HepG2 (cell line): ENCODE data around the gene BRAP. TPM values are rescaled to one million over a fixed set of nuclear protein-coding genes. Genes with fewer than 3 reads are reported as not detected.
A peak's percentile ranks its signal among the peaks of the same experiment; 100 is the strongest.

Source experiments
- CC2D1A ChIP-seq: sonication (generic); formaldehyde crosslinking; IDR thresholded peaks from 2 replicates; pipeline ENCODE4 v1.8.1; 2023; ENCODE audit warnings: mild to moderate bottlenecking, missing genetic modification reagents
- HMGXB4 ChIP-seq, 2 experiments: sonication (generic) in 1 of 2; formaldehyde crosslinking in 1 of 2; IDR thresholded peaks; 2 replicates each; pipeline versions ENCODE4 v1.4.0 to v1.6.1; 2018 to 2020; ENCODE audit warnings: missing genetic modification reagents in 2 of 2, borderline replicate concordance in 1 of 2, low read depth in 1 of 2, mild to moderate bottlenecking in 1 of 2, missing biosample characterization in 1 of 2
- HNF1B ChIP-seq: sonication (generic); formaldehyde crosslinking; IDR thresholded peaks from 2 replicates; pipeline ENCODE4 v1.5.1; 2020; ENCODE audit warnings: mild to moderate bottlenecking, moderate library complexity, missing genetic modification reagents
- HNRNPH1 ChIP-seq: fragments of 200-400 bp; formaldehyde crosslinking; optimal IDR thresholded peaks from 2 replicates; pipeline ENCODE3; 2017; ENCODE audit warnings: mild to moderate bottlenecking, low read depth, low read length
- JUN ChIP-seq: sonication (generic); formaldehyde crosslinking; IDR thresholded peaks from 2 replicates; pipeline ENCODE4 v1.4.0; 2020; ENCODE audit warnings: mild to moderate bottlenecking, missing genetic modification reagents
- MAF1 ChIP-seq: sonication (generic); formaldehyde crosslinking; IDR thresholded peaks from 2 replicates; pipeline ENCODE4 v1.5.0; 2020; ENCODE audit warnings: missing genetic modification reagents, borderline replicate concordance
- NONO ChIP-seq, 2 experiments: fragments of 450-650 bp in 1 of 2; sonication (generic) in 1 of 2; formaldehyde crosslinking in 1 of 2; IDR thresholded peaks in 1 of 2; conservative IDR thresholded peaks in 1 of 2; 2 replicates each; pipeline versions ENCODE4 v1.6.1 to v1.8.0; 2017 to 2022; ENCODE audit warnings: mild to moderate bottlenecking in 1 of 2, missing genetic modification reagents in 1 of 2, moderate library complexity in 1 of 2
- TFDP1 ChIP-seq: IDR thresholded peaks from 2 replicates; pipeline ENCODE4 v1.6.1; 2016; ENCODE audit warnings: missing compliant biosample characterization, missing genetic modification reagents, borderline replicate concordance
- ZBTB3 ChIP-seq: sonication (generic); formaldehyde crosslinking; IDR thresholded peaks from 2 replicates; pipeline ENCODE4 v1.4.0; 2020; ENCODE audit warnings: low read depth, mild to moderate bottlenecking, moderate library complexity, missing genetic modification reagents, borderline replicate concordance
- ZBTB7B ChIP-seq: sonication (generic); formaldehyde crosslinking; IDR thresholded peaks from 2 replicates; pipeline ENCODE4 v1.4.0; 2020; ENCODE audit warnings: missing genetic modification reagents
- ZC3H4 ChIP-seq: sonication (generic); formaldehyde crosslinking; IDR thresholded peaks from 2 replicates; pipeline ENCODE4 v1.4.0; 2020; ENCODE audit warnings: missing genetic modification reagents, borderline replicate concordance
- ZNF160 ChIP-seq: sonication (generic); formaldehyde crosslinking; IDR thresholded peaks from 2 replicates; pipeline ENCODE4 v1.8.0; 2022; ENCODE audit warnings: mild to moderate bottlenecking, inconsistent platforms, missing genetic modification reagents
- ZNF24 ChIP-seq: fragments of 450-650 bp; IDR thresholded peaks from 2 replicates; pipeline ENCODE4 v1.6.1; 2017; ENCODE audit warnings: antibody characterized with exemption, mild to moderate bottlenecking
- ZNF281 ChIP-seq: sonication (generic); formaldehyde crosslinking; IDR thresholded peaks from 2 replicates; pipeline ENCODE4 v1.4.0; 2020; ENCODE audit warnings: missing genetic modification reagents, borderline replicate concordance
- ZNF513 ChIP-seq: sonication (generic); formaldehyde crosslinking; conservative IDR thresholded peaks from 2 replicates; pipeline ENCODE4 v1.5.0; 2020; ENCODE audit warnings: missing genetic modification reagents
- ZNF580 ChIP-seq: IDR thresholded peaks from 2 replicates; pipeline ENCODE4 v1.6.1; 2016; ENCODE audit warnings: low read depth, borderline replicate concordance
- ZNF678 ChIP-seq: sonication (generic); formaldehyde crosslinking; IDR thresholded peaks from 2 replicates; pipeline ENCODE4 v1.4.0; 2020; ENCODE audit warnings: mild to moderate bottlenecking, missing genetic modification reagents
- ZNF766 ChIP-seq: sonication (generic); formaldehyde crosslinking; IDR thresholded peaks from 2 replicates; pipeline ENCODE4 v1.5.0; 2020; ENCODE audit warnings: missing genetic modification reagents, borderline replicate concordance
- polyA plus RNA-seq, 8 experiments: library from polyadenylated mRNA; depleted of rRNA in 3 of 8; stranded (reverse) in 7 of 8; unstranded in 1 of 8; fragments of >200 nt; fragmentation: Illumina TruSeq in 4 of 8; extraction: Trizol in 4 of 8; gene quantifications; 2 replicates each; pipeline versions ENCODE4 v1.2.1 to v1.2.3, GENCODE V29; 2011 to 2016; ENCODE audit warnings: low read depth in 4 of 8, missing spikeins in 1 of 8, mixed read lengths in 1 of 8; ENCODE audit not compliant: insufficient read depth in 1 of 8
- total RNA-seq, 5 experiments: library from RNA; depleted of rRNA; stranded (reverse); fragments of >200 nt; fragmentation: Illumina TruSeq; extraction: Trizol; gene quantifications; 2 replicates each; pipeline ENCODE4 v1.2.3, GENCODE V29; 2016; ENCODE audit warnings: low read depth in 1 of 5

Gene BRAP
- total and polyA plus RNA-seq, 2 of the 13 experiments (the other 11 are each of a cell fraction or from before 2014, with no cell fraction given), result 8.1 to 15.4 TPM

- TF ChIP-seq ZNF160 (no peak), MAF1 (CRISPR knock-in tag) (no peak), ZNF766 (CRISPR knock-in tag) (no peak), ZNF678 (CRISPR knock-in tag) (no peak; the same call in 1 of the 2 replicates), ZBTB7B (peak; percentile 90), NONO (IDR thresholded peaks at IDR 0.05) (no peak), NONO (CRISPR knock-in tag; conservative IDR thresholded peaks at IDR 0.05) (no peak; the same call in 1 of the 2 replicates), HNF1B (no peak), ZC3H4 (peak; percentile 95; the same call in 1 of the 2 replicates), HNRNPH1 (peak; percentile 51), HMGXB4 (CRISPR knock-in tag; IDR thresholded peaks at IDR 0.05; ENCODE audit: borderline replicate concordance in 1 of 2, low read depth in 1 of 2) (peak; percentile 58 to 62; a peak in 3 of 4 replicates), JUN (CRISPR knock-in tag) (no peak), CC2D1A (CRISPR knock-in tag) (no peak), ZNF513 (CRISPR knock-in tag) (no peak), ZNF580 (CRISPR knock-in tag) (no peak), TFDP1 (CRISPR knock-in tag) (peak; percentile 45; the same call in 1 of the 2 replicates), ZNF24 (0 out of 2 replicates have a peak, but pooled peaks have one; percentile 8), ZBTB3 (no peak), ZNF281 (CRISPR knock-in tag) (peak; percentile 66)
Observed at GRCh38 chr12:111599453-111600204, 86.1 kb downstream of the BRAP start (continued).
